Right lobe of liver (tissue), 6 donors: ENCODE measurements around the gene CD300LD. TPM values are rescaled to one million over a fixed set of nuclear protein-coding genes. Genes with fewer than 3 reads are reported as not detected.

Source experiments
- ATAC-seq, 4 donors: fragments of 200-7000 bp; cut with Tn5 transposase; one replicate each; pipeline ENCODE4 v1.9.1; 2020; ENCODE audit warnings: mild to moderate bottlenecking in 4 of 4, moderate library complexity in 4 of 4
- DNase-seq, 3 donors: peaks; one replicate each; pipeline ENCODE4 v3.0.0-alpha.2; 2020
- H3K27ac ChIP-seq, 3 donors: fragments of 200-600 bp; one replicate each; pipeline ENCODE4 v1.8.0; 2022
- H3K27me3 ChIP-seq, 2 donors: fragments of 200-600 bp; one replicate each; pipeline ENCODE4 v1.8.0; 2022
- H3K36me3 ChIP-seq, 4 donors: fragments of 200-600 bp; sonication (generic) in 1 of 4; one replicate each; pipeline versions ENCODE4 v1.5.1 to v1.8.0; 2017 to 2022; ENCODE audit warnings: control low read depth in 1 of 4
- H3K4me1 ChIP-seq, 4 donors: fragments of 200-600 bp; sonication (generic) in 1 of 4; one replicate each; pipeline versions ENCODE4 v1.5.1 to v1.8.0; 2017 to 2022; ENCODE audit warnings: control low read depth in 1 of 4
- H3K4me3 ChIP-seq, 3 donors: fragments of 200-600 bp; one replicate each; pipeline ENCODE4 v1.8.0; 2022
- H3K9me3 ChIP-seq, 4 donors: fragments of 200-600 bp; sonication (generic) in 1 of 4; one replicate each; pipeline versions ENCODE4 v1.5.1 to v1.8.0; 2017 to 2022; ENCODE audit warnings: control low read depth in 1 of 4
- CTCF ChIP-seq, 4 donors: fragments of 200-600 bp in 3 of 4; fragments of 450-650 bp in 1 of 4; IDR thresholded peaks; one replicate each; pipeline versions ENCODE4 v1.5.1 to v1.8.0; 2016 to 2022; ENCODE audit warnings: antibody characterized with exemption in 4 of 4, mild to moderate bottlenecking in 2 of 4
- POLR2A ChIP-seq: fragments of 450-650 bp; IDR thresholded peaks from one replicate; pipeline ENCODE4 v1.6.1; 2017; ENCODE audit warnings: antibody characterized with exemption, mild to moderate bottlenecking
- WGBS: methylation state at CpG from one replicate; pipeline ENCODE4 v1.1.6; 2018; ENCODE audit warnings: low coverage, low lambda C conversion rate; ENCODE audit not compliant: insufficient coverage; ENCODE audit errors: missing lambda C conversion rate; 5-methylcytosine and 5-hydroxymethylcytosine counted together
- intact Hi-C, 2 donors: fragments of 100-400 bp; cut with DNase I; formaldehyde crosslinking; loops; one replicate each; pipeline versions ENCODE4 v1.11.2 to v1.14.1; 2022
- total RNA-seq, 6 experiments: library from RNA; depleted of rRNA in 2 of 6; stranded (reverse); fragments of >200 nt in 2 of 6; fragmentation: NEBNext Ultra II Directional in 3 of 6; extraction: Animal tissue kit (Norgen Biotek cat#: 25700) in 3 of 6; gene quantifications; one replicate each; pipeline versions ENCODE4 v1.1.0 to v1.2.4, GENCODE V29; 2016 to 2023
- donor health status: DM: no; HTN: yes; CAD: no.
- donor health status: DM: no; HTN: no; CAD: no.
- donor health status: DM: no; HTN: no; CAD: no.
- donor health status: DM: no; HTN: yes; CAD: no.
- donor health status: DM: no; HTN: yes; CAD: no.

CD300LD gene
- total RNA-seq, 6 experiments from 2014 or later: not detected

GRCh38 chr17:74536890-74537289 lies 55.2 kb downstream of the CD300LD start:
- H3K4me1 ChIP-seq: no peaks in the 10 kb centered on the region
- DNase-seq: no peak
- H3K9me3 ChIP-seq: no peaks in the 10 kb centered on the region
- intact Hi-C loops: no loop called here
- no peak for TF ChIP-seq POLR2A
- TF ChIP-seq CTCF (IDR thresholded peaks at IDR 0.05): no peak
- H3K36me3 ChIP-seq: no peaks in the 10 kb centered on the region
- no peaks in the 10 kb centered on the region for H3K27me3 ChIP-seq
- ATAC-seq: no peak
- H3K4me3 ChIP-seq: no peak overlapping the region
- 36% methylated on average over 3 of the region's 3 CpGs for WGBS
- no peak overlapping the region for H3K27ac ChIP-seq

DNA sequence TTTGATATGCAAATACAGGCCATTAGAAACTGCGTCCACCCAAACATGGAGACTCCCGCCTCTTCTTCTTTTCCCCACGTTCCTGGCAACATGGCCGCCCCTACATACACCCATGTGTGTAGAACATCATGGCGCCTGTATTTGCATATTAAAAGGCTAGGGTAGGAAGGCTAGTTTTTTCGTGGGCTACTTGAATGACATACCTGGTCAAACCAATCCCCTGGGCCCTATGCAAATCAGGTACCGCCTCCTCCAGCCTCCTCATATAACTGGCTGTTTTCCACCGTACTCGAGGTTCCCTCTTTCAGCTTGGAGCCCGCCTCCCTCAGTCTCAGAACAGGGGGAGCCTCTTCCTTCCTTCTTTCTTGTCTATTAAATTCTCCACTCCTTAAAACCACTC lies 60.0 kb downstream of the CD300LD start:
- no peaks in the 10 kb centered on the region for H3K4me1 ChIP-seq
- no peaks in the 10 kb centered on the region for H3K36me3 ChIP-seq
- TF ChIP-seq CTCF (IDR thresholded peaks at IDR 0.05) (no peak), POLR2A (peak; percentile 58)
- DNase-seq (peak in 1 of 3 donors; percentile 59), ATAC-seq (peak; percentile 54 to 76 (median 70))
- no peak overlapping the region for H3K4me3 ChIP-seq
- H3K9me3 ChIP-seq: no peaks in the 10 kb centered on the region
- intact Hi-C loops: no loop called here
- H3K27ac ChIP-seq: no peak overlapping the region
- WGBS: 35% methylated on average over 9 of the region's 10 CpGs
- H3K27me3 ChIP-seq: no peaks in the 10 kb centered on the region

- Histone ChIP-seq H3K4me1 (no peaks in the 10 kb centered on the region), H3K27me3 (no peaks in the 10 kb centered on the region), H3K9me3 (no peaks in the 10 kb centered on the region), H3K36me3 (no peaks in the 10 kb centered on the region), H3K4me3 (no peak within 1 kb of the TSS), H3K27ac (no peak within 1 kb of the TSS)
- 34% methylated on average over 10 of the region's 10 CpGs for WGBS
- ATAC-seq (peak in 2 of 4 donors; percentile 19 to 28), DNase-seq (peak in 1 of 3 donors; percentile 44)
- intact Hi-C loops: no loop called here
- TF ChIP-seq POLR2A (no peak), CTCF (IDR thresholded peaks at IDR 0.05) (no peak)
These were observed 60.8 kb downstream of the CD300LD start, which contains the start of gene CD300LB for GRCh38 chr17:74531231-74531761. Gene CD300LB (minus strand): TSS chr17:74531475. CDS start chr17:74531350, 125 bp downstream.

DNA sequence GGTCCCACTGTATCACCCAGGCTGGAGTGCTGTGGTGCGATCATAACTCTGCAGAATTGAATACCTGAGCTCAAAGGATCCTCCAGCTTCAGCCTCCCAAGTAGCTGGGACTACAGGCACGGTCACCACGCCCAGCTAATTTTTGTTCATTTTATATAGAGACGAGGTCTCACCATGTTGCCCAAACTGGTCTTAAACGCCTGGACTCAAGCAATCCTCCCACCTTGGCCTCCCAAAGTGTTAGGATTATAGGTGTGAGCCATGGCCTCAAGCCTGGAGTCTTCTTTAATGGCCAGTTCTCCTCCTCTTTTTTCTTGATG lies 61.3 kb downstream of the CD300LD start:
- Histone ChIP-seq H3K4me3 (no peak overlapping the region), H3K27me3 (no peaks in the 10 kb centered on the region), H3K9me3 (no peaks in the 10 kb centered on the region), H3K36me3 (no peaks in the 10 kb centered on the region), H3K27ac (no peak overlapping the region), H3K4me1 (no peaks in the 10 kb centered on the region)
- WGBS: 42% methylated on average over 5 of the region's 5 CpGs
- TF ChIP-seq CTCF (IDR thresholded peaks at IDR 0.05) (no peak), POLR2A (no peak)
- intact Hi-C loops: no loop called here
- DNase-seq (peak in 1 of 3 donors; percentile 35), ATAC-seq (no peak)

Other genes with a start within 250 kb of the CD300LD start
- not detected for gene BTBD17, start 230.4 kb downstream of the CD300LD start, total RNA-seq
- under 1 TPM in 1 of 6 experiments, not detected in 5; 0.24 TPM for gene GPR142, start 224.8 kb downstream of the CD300LD start, total RNA-seq
- 100 to 1,000 TPM; 120 to 215 (median 131) TPM for gene GPRC5C, start 160.2 kb downstream of the CD300LD start, total RNA-seq
- 10 to 100 TPM in 1 of 6 experiments, 1 to 10 TPM in 5; 4.8 to 16.6 (median 6.6) TPM for gene CD300A, start 125.6 kb downstream of the CD300LD start, total RNA-seq
- gene CD300LB, start 60.8 kb downstream of the CD300LD start, total RNA-seq: under 1 TPM; 0.07 to 0.33 (median 0.21) TPM
- gene CD300C, start 46.2 kb downstream of the CD300LD start, total RNA-seq: 1 to 10 TPM in 1 of 6 experiments, under 1 TPM in 5; 0.22 to 2.7 (median 0.41) TPM
- gene CD300H, start 24.8 kb downstream of the CD300LD start, total RNA-seq: 1 to 10 TPM in 1 of 6 experiments, not detected in 5; 1.2 TPM
- gene CD300E, start 31.5 kb upstream of the CD300LD start, total RNA-seq: under 1 TPM; 0.07 to 0.91 (median 0.34) TPM
- gene CD300LF, start 120.6 kb upstream of the CD300LD start, total RNA-seq: 1 to 10 TPM in 2 of 6 experiments, under 1 TPM in 3, not detected in 1; 0.44 to 2.6 (median 0.74) TPM
- 10 to 100 TPM in 3 of 6 experiments, 1 to 10 TPM in 3; 5.0 to 14.4 (median 9.0) TPM for gene RAB37, start 145.0 kb upstream of the CD300LD start, total RNA-seq
- gene NHERF1, start 156.3 kb upstream of the CD300LD start, total RNA-seq: 100 to 1,000 TPM; 105 to 218 (median 161) TPM
- 10 to 100 TPM in 5 of 6 experiments, 1 to 10 TPM in 1; 10.0 to 23.0 (median 16.3) TPM for gene NAT9, start 184.1 kb upstream of the CD300LD start, total RNA-seq